GM18520 (cell line): Measurements from ENCODE around the gene PCLO.
"Not testable (repeated sequence)": the region's sequence is repeated elsewhere in the genome, so short reads cannot be mapped to it uniquely, and the experiment has no call there.

Experiments used
- ATAC-seq: cut with Tn5 transposase; IDR thresholded peaks from one replicate; pipeline ENCODE4 v1.9.1; 2021; ENCODE audit not compliant: unreplicated experiment

The PCLO gene

GRCh38 chr7:83055197-83055596 is 107.5 kb downstream of the PCLO start:
- ATAC-seq = no peak

- ATAC-seq = no peak
Measured at GRCh38 chr7:83054472-83054871, 108.2 kb downstream of the PCLO start.

GRCh38 chr7:83053965-83054364 is 108.7 kb downstream of the PCLO start:
- ATAC-seq = no peak

GRCh38 chr7:83040484-83040883 is 122.2 kb downstream of the PCLO start:
- no peak for ATAC-seq

- no peak for ATAC-seq
Measured at GRCh38 chr7:83038787-83039186, 123.9 kb downstream of the PCLO start.

- ATAC-seq = no peak
Measured at GRCh38 chr7:83036721-83037380, 125.8 kb downstream of the PCLO start.

- ATAC-seq = no peak
Measured at GRCh38 chr7:83036130-83036529, 126.6 kb downstream of the PCLO start.

- no peak for ATAC-seq
Measured at GRCh38 chr7:83032195-83032594, 130.5 kb downstream of the PCLO start.

GRCh38 chr7:83023817-83024665 is 138.6 kb downstream of the PCLO start:
- ATAC-seq = not testable (repeated sequence)

GRCh38 chr7:83021032-83021431 is 141.7 kb downstream of the PCLO start:
- ATAC-seq = no peak

- no peak for ATAC-seq
Measured at GRCh38 chr7:83020161-83020560, 142.5 kb downstream of the PCLO start.

- ATAC-seq = no peak
Measured at GRCh38 chr7:83015916-83016315, 146.8 kb downstream of the PCLO start.

- no peak for ATAC-seq
Measured at GRCh38 chr7:83014546-83014945, 148.1 kb downstream of the PCLO start.

GRCh38 chr7:83011954-83012353 is 150.7 kb downstream of the PCLO start:
- no peak for ATAC-seq

- no peak for ATAC-seq
Measured at GRCh38 chr7:83005410-83005809, 157.3 kb downstream of the PCLO start.

GRCh38 chr7:83001362-83002040 is 161.2 kb downstream of the PCLO start:
- ATAC-seq = no peak

- ATAC-seq = no peak
Measured at GRCh38 chr7:82998436-82998835, 164.2 kb downstream of the PCLO start.

GRCh38 chr7:82985144-82985802 is 177.4 kb downstream of the PCLO start:
- ATAC-seq = no peak

GRCh38 chr7:82980130-82980788 is 182.4 kb downstream of the PCLO start:
- no peak for ATAC-seq

GRCh38 chr7:82975811-82976468 is 186.7 kb downstream of the PCLO start:
- no peak for ATAC-seq
